HG03139 (cell line): ENCODE results near the gene SMCHD1.
A peak's percentile ranks its signal among the peaks of the same experiment; 100 is the strongest.

ENCODE experiments used
- ATAC-seq: cut with Tn5 transposase; IDR thresholded peaks from one replicate; pipeline ENCODE4 v1.9.1; 2021; ENCODE audit not compliant: unreplicated experiment

The SMCHD1 gene

DNA sequence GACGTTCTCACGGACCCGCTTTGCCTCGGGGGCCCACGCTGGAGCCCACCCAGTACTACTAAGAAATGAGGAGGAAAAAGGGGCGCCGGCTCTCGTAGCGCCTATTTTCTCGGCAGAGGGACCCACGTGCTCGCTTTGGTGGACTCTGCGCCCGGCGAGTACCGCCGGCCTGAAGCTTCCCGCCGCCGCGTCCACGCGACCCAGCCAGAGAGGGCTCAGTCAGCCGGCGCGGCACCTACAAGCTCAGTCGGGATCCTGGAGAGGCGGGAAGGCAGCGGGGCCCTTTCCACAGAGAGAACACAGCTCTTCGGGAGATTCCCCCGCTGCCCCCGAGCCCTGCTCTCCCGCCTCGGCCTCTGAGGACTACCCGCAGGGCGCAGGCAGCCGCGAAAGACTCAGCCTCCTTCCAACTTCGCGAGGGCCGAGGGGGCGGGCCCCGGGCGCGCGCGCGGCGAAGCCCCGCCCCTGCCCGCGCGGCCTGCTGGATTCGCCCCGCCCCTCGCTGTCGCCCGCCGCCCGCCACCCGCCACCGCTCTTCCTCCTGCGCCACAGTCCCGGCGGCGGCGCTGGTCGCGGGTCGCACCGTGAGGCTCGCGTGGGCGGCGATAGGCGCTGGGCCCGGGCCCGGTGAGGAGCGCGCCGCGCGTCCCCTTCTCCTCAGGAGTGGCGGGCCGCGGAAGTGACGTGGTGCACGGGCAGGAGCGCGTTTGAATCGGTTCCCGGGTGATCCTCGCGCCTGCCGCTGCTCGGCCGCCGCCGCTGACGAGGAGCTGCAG, at the start of gene SMCHD1:
Gene SMCHD1 (plus strand): TSS at position 549 of the 776 bp plus-strand sequence. CDS start 350 bp downstream, outside the sequence.
- ATAC-seq = peak; percentile 52

DNA sequence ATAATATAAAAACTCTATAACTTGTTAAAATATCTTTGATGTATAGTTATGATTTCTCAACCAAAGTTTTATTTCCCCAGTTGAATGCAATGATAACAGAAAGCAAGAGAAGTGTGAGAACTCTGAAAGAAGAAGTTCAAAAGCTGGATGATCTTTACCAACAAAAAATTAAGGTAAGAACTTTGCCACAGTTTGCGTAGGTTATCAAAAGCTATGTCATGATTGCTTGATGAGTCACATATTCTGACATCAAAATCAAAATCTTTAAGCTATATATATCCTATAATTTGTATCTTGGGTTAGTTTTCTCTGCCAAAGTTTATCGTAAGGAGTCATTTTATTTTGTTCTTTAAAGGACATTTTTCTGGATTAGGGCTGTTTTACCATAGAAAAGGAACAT, 49.2 kb upstream of the SMCHD1 start:
- no peak for ATAC-seq

DNA sequence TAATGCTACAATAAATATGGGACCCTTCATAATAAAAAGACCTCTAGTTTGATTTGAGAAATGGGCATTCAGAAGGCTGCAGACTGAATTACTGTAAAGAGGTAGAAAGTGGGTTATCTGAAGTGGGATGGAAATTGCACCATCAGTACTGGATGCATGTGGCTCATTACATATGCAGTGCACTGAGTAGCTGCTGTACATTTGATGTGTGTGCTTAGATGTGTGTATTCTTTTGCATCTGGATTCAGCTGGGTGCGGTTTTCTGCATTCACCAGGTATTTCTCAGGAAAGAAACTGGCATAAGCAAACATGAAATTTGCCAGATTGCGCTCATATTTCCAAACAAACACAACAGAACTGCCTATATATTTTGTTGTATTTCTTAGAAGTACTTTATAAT, 45.9 kb upstream of the SMCHD1 start:
- ATAC-seq = no peak

DNA sequence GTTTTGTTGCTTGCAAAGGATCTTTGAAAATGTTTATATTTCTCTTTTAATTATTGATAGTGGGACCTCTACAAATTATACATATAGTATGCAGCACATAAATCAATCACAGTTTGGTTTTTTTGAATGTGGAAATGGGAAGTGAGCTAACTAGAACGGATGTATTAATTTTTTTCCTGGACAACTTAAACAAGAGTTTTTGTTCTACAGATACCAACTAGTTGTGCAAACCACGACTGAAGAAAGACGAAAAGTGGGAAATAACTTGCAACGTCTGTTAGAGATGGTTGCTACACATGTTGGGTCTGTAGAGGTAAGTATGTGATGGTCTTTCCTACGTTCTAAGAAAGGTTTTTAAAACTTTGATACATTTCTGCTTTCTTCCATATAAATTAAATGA, 45.0 kb upstream of the SMCHD1 start:
- no peak for ATAC-seq

DNA sequence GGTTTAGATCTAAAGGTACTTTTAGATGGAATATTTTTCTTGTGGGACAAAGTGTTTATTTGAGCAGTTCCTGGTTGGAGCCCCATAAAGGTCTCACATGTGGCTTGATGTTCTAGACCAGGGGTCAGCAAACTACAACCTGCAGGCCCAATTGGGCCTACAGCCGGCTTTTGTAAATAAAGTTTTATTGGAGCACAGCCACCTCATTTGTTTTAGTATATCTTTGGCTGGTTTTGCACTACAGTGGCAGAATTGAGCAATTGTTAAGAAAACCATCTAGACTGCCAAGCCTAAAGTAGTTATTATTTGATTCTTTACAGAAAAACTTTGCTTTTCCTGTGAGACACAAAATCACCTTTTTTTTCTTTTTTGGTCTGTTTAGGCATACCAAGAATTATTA, 42.5 kb upstream of the SMCHD1 start:
- no peak for ATAC-seq

DNA sequence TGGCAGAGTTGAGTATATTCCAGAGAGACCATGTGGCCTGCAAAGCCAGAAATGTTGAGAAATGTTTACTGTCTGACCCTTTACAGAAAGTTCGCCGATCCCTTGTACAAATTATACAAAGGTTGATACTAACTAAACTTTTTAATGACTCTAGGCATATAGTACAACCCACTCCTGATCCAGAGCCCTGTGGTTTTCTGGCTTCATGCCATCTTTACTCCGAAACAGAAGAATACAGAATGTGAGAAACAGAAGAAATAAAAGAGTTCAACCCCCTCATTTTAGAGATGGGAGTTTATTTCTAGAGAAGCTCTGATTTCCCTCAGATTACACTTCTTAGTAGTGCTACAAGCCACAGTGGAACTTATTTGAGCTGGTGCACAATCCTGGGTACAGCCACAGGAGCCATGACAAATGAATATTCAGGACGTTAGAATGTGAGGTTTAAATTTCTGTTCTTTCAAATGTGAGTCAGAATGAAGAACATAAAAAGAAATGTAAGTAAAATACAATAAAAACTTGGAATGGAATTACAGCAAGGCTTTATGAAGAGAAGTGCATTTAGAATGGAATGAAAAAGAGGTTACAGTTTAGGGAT, 38.0 kb upstream of the SMCHD1 start:
- ATAC-seq = no peak

DNA sequence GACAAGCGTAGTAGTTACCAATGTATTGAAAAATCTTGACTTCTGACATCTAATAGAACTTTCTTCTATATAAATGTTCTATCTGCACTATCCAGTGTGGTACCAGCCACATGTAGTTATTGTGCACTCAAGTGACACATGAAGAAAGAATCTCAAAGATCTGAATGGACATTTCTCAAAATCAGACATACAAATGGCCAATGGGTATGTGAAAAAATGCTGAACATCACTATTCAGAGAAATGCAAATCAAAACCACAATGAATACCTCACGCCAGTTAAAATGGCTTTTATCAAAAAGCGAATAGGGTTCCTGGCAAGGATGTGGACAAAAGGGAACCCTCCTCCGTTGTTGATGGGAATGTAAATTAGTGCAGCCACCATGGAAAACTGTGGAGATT, 37.5 kb upstream of the SMCHD1 start:
- no peak for ATAC-seq

DNA sequence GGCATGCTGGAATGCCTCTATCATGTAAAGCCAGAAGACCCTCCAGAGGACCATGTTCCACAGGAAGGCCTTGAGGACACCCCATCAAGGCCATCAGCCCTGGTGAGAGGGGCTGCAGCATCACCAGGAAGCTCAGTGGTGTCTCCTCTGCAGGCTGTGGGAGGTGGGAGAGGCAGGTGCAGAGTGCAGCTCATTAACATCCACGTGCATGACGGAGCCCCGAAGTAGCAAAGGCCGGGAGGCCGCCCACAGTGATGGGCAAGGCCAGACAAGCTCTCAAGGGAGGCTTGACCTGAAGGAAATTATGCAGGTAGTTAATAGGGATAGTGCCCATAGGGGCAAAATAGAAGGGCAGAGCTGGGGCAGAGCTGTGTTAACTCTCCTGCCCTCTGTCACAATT, 30.3 kb upstream of the SMCHD1 start:
- ATAC-seq = no peak

DNA sequence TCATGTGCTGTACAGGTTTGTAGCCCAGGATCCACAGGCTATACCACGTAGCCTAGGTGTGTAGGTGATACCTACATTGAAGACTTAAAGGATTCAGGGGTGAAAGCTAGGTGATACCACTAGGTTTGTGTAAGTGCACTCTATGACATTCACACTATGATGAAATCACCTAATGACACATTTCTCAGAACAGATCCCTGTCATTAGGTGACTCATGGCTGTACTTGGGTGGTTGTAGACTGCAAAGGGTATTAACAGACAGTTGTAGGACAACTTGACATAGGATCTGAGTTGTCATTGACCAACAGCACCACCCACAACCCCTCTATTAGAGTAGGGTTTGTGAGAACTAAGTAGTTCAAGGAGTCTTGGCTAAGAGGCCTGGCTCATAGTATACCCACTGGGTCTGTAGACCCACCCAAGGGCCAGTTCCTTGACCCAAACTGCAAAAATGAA, 27.7 kb upstream of the SMCHD1 start:
- no peak for ATAC-seq

DNA sequence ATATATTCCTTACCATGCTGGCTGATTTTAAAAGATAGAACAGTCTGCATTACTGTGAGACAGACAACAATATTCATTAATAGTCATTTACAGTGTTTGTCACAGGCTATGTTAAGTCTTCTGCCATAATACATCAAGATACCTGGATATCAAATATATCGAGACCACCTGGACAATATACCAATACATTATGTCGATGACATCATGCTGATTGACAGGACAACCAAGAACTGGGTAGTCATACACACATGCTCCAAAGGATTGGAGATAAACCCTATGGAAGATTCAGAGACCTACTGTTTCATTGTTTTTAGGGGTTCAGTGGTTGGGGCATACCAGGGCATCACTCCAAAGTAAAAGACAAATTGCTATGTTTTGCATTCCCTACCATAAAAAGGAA, 26.5 kb upstream of the SMCHD1 start:
- no peak for ATAC-seq

DNA sequence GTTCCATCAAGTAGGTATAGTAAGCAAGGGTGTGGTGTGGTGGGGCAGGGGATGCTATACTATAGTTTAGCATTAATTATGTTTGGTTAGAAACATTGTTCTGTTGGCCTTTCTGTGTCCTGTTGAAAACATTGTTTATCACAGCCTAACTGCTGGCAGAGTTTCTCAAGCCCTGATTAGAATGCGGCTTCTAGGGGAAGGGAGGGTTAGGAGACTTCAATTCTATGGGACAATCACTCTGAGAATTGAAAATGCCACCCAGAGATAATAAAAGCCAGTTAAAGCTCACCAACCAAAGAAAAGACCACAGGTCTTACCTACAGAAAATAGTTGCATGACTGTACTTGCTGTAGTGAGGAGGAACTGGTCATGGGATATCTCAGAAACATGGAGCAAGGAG, 19.9 kb upstream of the SMCHD1 start:
- ATAC-seq = no peak

DNA sequence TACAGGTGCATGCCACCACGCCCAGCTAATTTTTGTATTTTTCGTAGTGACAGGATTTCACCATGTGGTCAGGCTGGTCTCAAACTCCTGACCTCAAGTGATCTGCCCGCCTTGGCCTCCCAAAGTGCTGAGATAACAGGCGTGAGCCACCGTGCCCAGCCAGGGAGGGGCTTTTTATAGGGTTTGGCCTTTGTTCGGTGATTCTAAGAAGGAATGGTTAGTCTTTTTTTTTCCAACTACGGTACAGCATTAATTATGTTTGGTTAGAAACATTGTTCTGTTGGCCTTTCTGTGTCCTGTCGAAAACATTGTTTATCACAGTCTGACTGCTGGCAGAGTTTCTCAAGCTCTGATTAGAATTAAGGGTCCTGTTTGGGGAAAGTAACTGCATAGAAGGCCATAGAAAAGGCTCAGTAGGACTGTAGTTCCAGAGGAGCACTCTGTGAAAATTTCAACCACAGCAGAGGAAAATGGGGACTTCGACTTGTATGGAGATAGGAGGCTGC, 19.3 kb upstream of the SMCHD1 start:
- peak; percentile 29 for ATAC-seq

DNA sequence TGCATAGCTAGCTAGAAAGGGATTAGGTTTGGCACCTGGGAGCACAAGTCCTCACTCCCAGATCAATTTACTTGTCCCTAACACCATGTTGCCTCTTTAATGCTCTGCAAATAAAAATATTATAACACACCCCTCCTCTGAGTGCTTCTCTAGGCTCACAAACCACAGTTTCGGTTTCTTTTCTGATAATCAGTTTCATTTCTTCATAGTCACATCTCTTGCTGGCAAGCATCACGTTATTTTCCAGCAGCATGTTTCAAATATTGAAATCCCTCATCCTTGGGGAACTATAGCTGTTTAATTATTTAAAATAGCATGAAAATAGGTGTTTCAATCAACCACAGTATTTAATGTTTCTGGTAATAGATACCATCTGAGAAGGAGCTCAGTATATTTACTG, 13.9 kb upstream of the SMCHD1 start:
- ATAC-seq = peak; percentile 61

DNA sequence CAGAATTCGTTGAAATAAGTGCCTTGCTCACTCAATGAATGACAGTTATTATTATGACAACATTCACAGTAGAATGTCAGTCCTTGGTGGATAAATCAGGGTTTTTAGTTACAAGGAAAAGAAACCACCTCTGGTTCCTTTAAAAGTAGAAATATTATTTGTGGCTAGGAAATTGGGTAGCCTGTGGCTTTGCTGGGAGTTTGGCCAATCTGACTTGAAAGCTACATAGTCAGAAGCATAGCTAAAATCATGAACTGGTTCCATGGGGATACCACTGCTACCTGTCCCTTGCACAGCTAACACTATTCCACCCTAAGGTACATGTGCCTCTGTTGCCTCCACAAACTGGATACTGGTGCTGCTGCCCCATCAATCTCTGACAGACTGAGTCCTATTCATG, 12.8 kb upstream of the SMCHD1 start:
- no peak for ATAC-seq

DNA sequence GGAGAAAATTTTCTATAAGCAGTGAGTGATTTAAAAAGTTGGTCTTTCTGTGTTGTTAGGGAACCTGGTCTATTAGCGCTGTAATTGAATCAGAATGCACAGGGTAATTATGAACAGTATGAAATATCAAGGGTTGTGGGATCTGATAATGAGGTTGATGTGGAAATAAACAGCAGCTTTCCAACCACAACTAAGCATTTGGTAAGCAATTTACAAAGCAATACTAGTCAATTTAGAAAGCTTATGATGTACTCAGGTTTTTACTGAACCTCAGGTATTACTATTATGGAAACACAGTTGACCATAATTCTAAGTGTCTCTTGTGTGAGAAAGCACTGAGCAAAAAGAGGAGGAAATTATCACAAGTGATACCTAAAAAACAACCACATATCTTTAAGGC, 11.0 kb upstream of the SMCHD1 start:
- no peak for ATAC-seq

DNA sequence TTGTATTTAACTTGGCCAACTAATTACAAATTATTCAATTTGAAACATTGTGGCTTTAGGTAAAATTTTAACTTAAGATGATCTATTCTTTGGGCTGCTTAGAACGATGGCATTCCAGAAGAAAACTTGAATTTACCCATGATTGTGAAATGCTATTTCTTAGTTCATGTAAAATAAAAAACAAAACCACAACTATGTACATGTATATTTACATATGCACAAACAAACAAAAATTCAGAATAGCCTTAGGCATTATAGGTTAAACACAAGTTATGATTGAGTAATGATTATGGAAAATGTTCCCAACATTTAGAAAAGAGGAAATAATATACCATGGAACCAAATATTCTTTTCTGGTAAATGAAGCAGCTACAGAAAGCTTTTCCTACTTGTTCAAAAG, 3.5 kb upstream of the SMCHD1 start:
- no peak for ATAC-seq

DNA sequence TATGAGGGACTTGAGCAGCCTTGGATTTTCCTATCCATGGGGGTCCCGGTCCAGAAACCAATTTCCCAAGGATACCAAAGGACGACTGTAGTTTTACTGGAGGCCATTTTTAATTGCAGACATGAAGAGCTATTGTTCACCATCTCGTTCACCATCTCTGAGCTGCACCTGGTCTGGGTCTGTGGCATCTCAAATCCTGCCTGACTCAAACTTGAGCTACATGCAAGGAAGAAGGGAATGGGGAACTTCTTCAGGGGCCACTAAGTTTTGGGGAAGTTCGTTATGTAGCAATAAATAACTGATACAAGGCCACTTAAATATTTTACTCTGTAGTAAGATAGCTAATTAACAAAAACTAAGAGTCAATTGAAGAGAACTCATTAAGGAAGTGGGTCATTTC, 2.1 kb upstream of the SMCHD1 start:
- no peak for ATAC-seq

DNA sequence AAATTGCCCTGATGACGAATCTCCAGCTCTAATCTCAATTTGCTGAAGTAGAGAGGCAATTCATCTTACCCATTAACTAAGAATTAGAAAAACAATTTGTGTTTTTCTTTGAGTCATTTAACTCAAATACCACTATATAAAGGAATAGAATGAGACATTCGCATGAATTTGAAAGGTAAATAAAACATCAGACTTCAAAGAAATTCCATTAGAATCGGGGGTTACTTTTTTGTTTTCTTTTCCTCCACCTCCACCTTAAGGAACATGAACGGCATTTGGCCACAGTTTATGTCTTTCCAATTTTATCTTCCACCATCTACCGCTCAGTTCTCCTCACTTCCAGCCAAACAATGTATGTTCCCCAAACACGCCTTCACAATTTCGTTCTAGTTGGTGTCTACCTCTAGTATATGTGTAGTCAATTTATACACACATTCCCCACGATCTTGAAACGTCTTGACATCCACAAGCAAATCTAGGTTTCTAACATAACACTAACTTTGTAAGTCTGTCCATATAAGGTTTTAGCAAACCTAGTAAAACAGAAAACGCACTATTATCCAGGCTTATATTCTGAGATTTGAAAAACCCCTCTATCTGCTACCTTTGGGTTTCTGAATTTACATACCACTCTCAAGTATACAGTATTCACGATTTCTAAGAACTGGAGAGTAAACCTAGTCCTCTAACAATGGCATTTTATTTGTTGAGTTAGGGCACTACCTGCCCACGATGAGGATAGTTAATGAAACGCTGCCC, 1.2 kb upstream of the SMCHD1 start:
- no peak for ATAC-seq

DNA sequence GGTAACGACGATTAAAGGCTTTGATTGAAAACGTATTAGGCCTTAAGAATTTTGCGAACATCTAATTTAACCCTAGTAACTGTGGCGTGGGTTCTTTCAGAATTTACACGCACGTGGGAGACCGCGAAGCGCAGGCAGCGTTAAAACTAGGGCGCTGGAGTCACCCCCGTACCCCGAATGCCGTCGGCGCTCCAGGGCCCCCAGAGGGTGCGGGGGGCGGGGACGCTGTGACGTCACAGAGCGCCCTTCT, 673 bp upstream of the SMCHD1 start:
- ATAC-seq = peak; percentile 29

DNA sequence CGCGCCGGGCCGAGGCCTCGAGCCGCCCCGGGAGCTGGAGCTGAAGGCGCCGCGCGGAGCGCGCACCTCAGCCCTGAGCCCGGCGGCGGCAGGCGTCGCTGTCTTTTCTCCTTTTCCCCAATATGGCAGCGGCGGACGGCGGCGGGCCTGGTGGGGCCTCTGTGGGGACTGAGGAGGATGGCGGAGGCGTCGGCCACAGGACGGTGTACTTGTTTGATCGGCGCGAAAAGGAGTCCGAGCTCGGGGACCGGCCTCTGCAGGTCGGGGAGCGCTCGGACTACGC, 369 bp downstream of the SMCHD1 start:
- peak; percentile 29 for ATAC-seq

DNA sequence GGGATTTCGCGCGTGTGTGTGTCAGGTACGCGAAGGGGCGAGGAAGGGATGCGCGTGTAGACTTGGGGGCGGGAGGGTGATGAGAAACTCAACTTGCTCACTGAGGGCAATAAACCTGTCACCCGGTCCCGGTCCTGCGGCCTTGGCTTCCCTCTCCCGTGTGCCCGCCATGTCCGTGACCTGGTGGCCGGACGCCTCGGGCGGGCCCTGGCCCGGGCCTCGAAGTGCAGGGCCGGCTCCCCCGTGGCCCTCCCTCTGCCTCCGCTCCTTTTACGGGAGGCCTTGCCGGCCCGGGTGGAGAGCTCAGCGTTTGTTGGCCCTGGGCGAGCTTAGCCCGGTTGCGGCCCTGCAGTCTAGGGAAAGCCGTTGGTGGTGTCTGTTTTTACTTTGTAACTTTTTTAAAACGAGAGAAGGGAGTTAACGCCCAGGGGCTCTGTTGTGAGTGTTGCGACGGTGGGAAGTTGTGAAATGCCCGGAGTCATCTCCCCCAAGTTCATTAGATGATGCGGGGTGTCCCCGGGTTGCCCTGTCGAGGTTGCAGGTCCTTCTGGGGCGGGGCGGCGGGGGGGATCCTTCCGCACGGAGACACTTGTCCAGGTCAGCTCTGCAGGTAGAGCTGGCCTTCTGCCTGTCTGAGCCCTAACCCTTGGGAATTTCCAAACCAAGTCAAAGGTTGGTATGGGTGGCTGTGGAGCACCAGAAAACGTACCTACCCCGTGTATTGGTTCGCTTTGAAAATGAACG, 883 bp downstream of the SMCHD1 start:
- peak; percentile 7 for ATAC-seq
